HEK293 (cell line): ENCODE measurements around the gene ESR2.
A peak's percentile ranks its signal among the peaks of the same experiment; 100 is the strongest.

ENCODE experiments used
- GLIS2 ChIP-seq: fragments of 450-650 bp; formaldehyde crosslinking; IDR thresholded peaks from 2 replicates; pipeline ENCODE4 v1.5.1; 2016; ENCODE audit warnings: missing biosample characterization, missing genetic modification characterization
- IKZF3 ChIP-seq: fragments of 450-650 bp; IDR thresholded peaks from 2 replicates; pipeline ENCODE4 v1.5.0; 2018; ENCODE audit warnings: missing biosample characterization, mild to moderate bottlenecking, missing genetic modification characterization, moderate library complexity
- KLF8 ChIP-seq: fragments of 450-650 bp; formaldehyde crosslinking; IDR thresholded peaks from 2 replicates; pipeline ENCODE4 v1.5.1; 2016; ENCODE audit warnings: missing biosample characterization, missing genetic modification characterization
- MEIS1 ChIP-seq: sonication (generic); formaldehyde crosslinking; IDR thresholded peaks from 2 replicates; pipeline ENCODE4 v1.8.1; 2022; ENCODE audit warnings: missing genetic modification reagents, mild to moderate bottlenecking, borderline replicate concordance
- PRDM2 ChIP-seq: fragments of 450-650 bp; formaldehyde crosslinking; IDR thresholded peaks from 2 replicates; pipeline ENCODE4 v1.5.1; 2016; ENCODE audit warnings: missing biosample characterization, missing genetic modification characterization, borderline replicate concordance
- SP2 ChIP-seq: fragments of 450-650 bp; formaldehyde crosslinking; IDR thresholded peaks from 2 replicates; pipeline ENCODE4 v1.5.1; 2016; ENCODE audit warnings: missing biosample characterization, missing genetic modification characterization
- SP3 ChIP-seq: fragments of 450-650 bp; formaldehyde crosslinking; IDR thresholded peaks from 2 replicates; pipeline ENCODE4 v1.5.1; 2016; ENCODE audit warnings: missing biosample characterization, missing genetic modification characterization
- SP7 ChIP-seq: fragments of 450-650 bp; formaldehyde crosslinking; IDR thresholded peaks from 2 replicates; pipeline ENCODE4 v1.5.1; 2016; ENCODE audit warnings: missing biosample characterization, missing genetic modification characterization
- ZBTB26 ChIP-seq: fragments of 450-650 bp; formaldehyde crosslinking; optimal IDR thresholded peaks from 2 replicates; pipeline ENCODE3; 2016; ENCODE audit warnings: missing biosample characterization, mild to moderate bottlenecking, missing genetic modification characterization
- ZBTB48 ChIP-seq: fragments of 450-650 bp; formaldehyde crosslinking; IDR thresholded peaks from 2 replicates; pipeline ENCODE4 v1.5.1; 2016; ENCODE audit warnings: missing biosample characterization, missing genetic modification characterization
- ZBTB6 ChIP-seq: fragments of 450-650 bp; formaldehyde crosslinking; IDR thresholded peaks from 2 replicates; pipeline ENCODE4 v1.5.1; 2017; ENCODE audit warnings: missing biosample characterization, missing genetic modification characterization
- ZBTB8A ChIP-seq: fragments of 450-650 bp; formaldehyde crosslinking; IDR thresholded peaks from 2 replicates; pipeline ENCODE4 v1.5.1; 2016; ENCODE audit warnings: missing biosample characterization, missing genetic modification characterization
- ZNF132 ChIP-seq: fragments of 450-650 bp; formaldehyde crosslinking; IDR thresholded peaks from 2 replicates; pipeline ENCODE4 v1.5.1; 2017; ENCODE audit warnings: missing biosample characterization, missing genetic modification characterization, borderline replicate concordance
- ZNF501 ChIP-seq: fragments of 450-650 bp; formaldehyde crosslinking; IDR thresholded peaks from 2 replicates; pipeline ENCODE4 v1.5.1; 2016; ENCODE audit warnings: missing biosample characterization, missing genetic modification characterization
- ZNF660 ChIP-seq: fragments of 450-650 bp; IDR thresholded peaks from 2 replicates; pipeline ENCODE4 v1.5.1; 2018; ENCODE audit warnings: missing biosample characterization, mild to moderate bottlenecking, missing genetic modification characterization
- ZNF692 ChIP-seq: fragments of 450-650 bp; formaldehyde crosslinking; IDR thresholded peaks from 2 replicates; pipeline ENCODE4 v1.5.1; 2016; ENCODE audit warnings: missing biosample characterization, missing genetic modification characterization
- ZSCAN23 ChIP-seq: fragments of 450-650 bp; formaldehyde crosslinking; IDR thresholded peaks from 2 replicates; pipeline ENCODE4 v1.5.1; 2016; ENCODE audit warnings: missing biosample characterization, missing genetic modification characterization
- TF ChIP-seq, protein P1 (sequence below): fragments of 450-650 bp; formaldehyde crosslinking; IDR thresholded peaks from 2 replicates; pipeline ENCODE4 v1.5.1; 2017; ENCODE audit warnings: missing biosample characterization, mild to moderate bottlenecking, missing genetic modification characterization, moderate library complexity
- TF ChIP-seq, protein P2 (sequence below): fragments of 450-650 bp; formaldehyde crosslinking; IDR thresholded peaks from 2 replicates; pipeline ENCODE4 v1.5.1; 2016; ENCODE audit warnings: missing biosample characterization, missing genetic modification characterization
- TF ChIP-seq, protein P3 (sequence below): fragments of 450-650 bp; formaldehyde crosslinking; IDR thresholded peaks from 2 replicates; pipeline ENCODE4 v1.5.1; 2017; ENCODE audit warnings: missing biosample characterization, missing genetic modification characterization

Gene ESR2

DNA sequence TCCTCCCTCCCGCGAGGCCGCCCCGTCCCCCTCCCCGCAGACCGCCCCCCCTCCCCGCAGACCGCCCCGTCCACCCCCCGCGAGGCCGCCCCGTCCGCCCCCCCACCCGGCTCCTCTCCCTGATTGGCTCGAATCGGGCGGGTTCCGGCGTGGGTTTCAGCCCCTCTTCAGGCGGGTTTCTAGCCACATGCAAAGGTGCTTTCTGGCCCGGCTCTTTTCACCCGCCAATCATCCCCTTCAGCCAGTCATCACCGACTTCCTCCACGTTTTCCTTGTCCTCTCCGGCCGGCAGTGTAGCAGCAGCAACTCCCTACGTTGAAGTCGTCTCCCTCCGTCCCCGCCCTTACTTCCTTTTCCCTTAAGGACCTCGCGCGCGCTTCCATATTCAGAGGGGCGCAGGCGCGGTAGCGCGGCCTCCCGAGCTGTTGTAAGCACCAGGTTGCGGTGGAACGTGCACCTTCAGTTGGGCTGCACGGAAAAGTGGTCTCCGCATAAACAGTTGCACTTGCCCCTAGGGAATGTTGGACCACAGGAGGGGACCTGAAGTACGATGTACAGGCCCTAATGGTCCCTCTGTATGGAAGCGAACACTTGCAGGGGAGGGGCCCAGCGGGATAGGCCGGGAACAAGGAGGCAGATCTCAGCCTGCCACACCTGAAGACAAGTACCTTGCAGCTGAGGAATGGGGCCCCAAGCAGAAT is 44.6 kb upstream of the ESR2 start (continued):
- TF ChIP-seq GLIS2 = peak; percentile 33; the same call in 1 of the 2 replicates
- TF ChIP-seq, protein P1, sequence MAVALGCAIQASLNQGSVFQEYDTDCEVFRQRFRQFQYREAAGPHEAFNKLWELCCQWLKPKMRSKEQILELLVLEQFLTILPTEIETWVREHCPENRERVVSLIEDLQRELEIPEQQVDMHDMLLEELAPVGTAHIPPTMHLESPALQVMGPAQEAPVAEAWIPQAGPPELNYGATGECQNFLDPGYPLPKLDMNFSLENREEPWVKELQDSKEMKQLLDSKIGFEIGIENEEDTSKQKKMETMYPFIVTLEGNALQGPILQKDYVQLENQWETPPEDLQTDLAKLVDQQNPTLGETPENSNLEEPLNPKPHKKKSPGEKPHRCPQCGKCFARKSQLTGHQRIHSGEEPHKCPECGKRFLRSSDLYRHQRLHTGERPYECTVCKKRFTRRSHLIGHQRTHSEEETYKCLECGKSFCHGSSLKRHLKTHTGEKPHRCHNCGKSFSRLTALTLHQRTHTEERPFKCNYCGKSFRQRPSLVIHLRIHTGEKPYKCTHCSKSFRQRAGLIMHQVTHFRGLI (tag by site-specific recombination) = peak; percentile 92
- peak; percentile 47 for TF ChIP-seq ZBTB48 (tag by site-specific recombination)
- TF ChIP-seq MEIS1 = no peak
- peak; percentile 44; the same call in 1 of the 2 replicates for TF ChIP-seq ZNF660 (tag by site-specific recombination)
- TF ChIP-seq, protein P2, sequence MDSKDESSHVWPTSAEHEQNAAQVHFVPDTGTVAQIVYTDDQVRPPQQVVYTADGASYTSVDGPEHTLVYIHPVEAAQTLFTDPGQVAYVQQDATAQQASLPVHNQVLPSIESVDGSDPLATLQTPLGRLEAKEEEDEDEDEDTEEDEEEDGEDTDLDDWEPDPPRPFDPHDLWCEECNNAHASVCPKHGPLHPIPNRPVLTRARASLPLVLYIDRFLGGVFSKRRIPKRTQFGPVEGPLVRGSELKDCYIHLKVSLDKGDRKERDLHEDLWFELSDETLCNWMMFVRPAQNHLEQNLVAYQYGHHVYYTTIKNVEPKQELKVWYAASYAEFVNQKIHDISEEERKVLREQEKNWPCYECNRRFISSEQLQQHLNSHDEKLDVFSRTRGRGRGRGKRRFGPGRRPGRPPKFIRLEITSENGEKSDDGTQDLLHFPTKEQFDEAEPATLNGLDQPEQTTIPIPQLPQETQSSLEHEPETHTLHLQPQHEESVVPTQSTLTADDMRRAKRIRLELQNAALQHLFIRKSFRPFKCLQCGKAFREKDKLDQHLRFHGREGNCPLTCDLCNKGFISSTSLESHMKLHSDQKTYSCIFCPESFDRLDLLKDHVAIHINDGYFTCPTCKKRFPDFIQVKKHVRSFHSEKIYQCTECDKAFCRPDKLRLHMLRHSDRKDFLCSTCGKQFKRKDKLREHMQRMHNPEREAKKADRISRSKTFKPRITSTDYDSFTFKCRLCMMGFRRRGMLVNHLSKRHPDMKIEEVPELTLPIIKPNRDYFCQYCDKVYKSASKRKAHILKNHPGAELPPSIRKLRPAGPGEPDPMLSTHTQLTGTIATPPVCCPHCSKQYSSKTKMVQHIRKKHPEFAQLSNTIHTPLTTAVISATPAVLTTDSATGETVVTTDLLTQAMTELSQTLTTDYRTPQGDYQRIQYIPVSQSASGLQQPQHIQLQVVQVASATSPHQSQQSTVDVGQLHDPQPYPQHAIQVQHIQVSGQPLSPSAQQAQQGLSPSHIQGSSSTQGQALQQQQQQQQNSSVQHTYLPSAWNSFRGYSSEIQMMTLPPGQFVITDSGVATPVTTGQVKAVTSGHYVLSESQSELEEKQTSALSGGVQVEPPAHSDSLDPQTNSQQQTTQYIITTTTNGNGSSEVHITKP = peak; percentile 96
- peak; percentile 63 for TF ChIP-seq ZBTB26
- peak; percentile 44; the same call in 1 of the 2 replicates for TF ChIP-seq SP7 (tag by site-specific recombination)
- TF ChIP-seq ZSCAN23 = no peak
- no peak for TF ChIP-seq ZNF132 (tag by site-specific recombination)
- no peak for TF ChIP-seq ZBTB6
- TF ChIP-seq, protein P3, sequence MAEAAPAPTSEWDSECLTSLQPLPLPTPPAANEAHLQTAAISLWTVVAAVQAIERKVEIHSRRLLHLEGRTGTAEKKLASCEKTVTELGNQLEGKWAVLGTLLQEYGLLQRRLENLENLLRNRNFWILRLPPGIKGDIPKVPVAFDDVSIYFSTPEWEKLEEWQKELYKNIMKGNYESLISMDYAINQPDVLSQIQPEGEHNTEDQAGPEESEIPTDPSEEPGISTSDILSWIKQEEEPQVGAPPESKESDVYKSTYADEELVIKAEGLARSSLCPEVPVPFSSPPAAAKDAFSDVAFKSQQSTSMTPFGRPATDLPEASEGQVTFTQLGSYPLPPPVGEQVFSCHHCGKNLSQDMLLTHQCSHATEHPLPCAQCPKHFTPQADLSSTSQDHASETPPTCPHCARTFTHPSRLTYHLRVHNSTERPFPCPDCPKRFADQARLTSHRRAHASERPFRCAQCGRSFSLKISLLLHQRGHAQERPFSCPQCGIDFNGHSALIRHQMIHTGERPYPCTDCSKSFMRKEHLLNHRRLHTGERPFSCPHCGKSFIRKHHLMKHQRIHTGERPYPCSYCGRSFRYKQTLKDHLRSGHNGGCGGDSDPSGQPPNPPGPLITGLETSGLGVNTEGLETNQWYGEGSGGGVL (tag by site-specific recombination) = peak; percentile 80
- TF ChIP-seq ZBTB8A (tag by site-specific recombination) = peak; percentile 89
- peak; percentile 97 for TF ChIP-seq IKZF3 (tag by site-specific recombination)
- peak; percentile 94 for TF ChIP-seq SP2 (tag by site-specific recombination)
- TF ChIP-seq KLF8 (tag by site-specific recombination) = peak; percentile 65; the same call in 1 of the 2 replicates
- TF ChIP-seq ZNF692 = peak; percentile 69
- peak; percentile 81 for TF ChIP-seq ZNF501 (tag by site-specific recombination)
- TF ChIP-seq SP3 (tag by site-specific recombination) = peak; percentile 73
- no peak for TF ChIP-seq PRDM2 (tag by site-specific recombination)
